Ascending aorta (tissue), 2 donors: ENCODE data around the gene HSD17B2. TPM values are rescaled to one million over a fixed set of nuclear protein-coding genes. Genes with fewer than 3 reads are reported as not detected.

ENCODE experiments used
- DNase-seq, 2 donors: peaks; one replicate each; pipeline ENCODE4 v3.0.0-alpha.2; 2019; ENCODE audit warnings: low spot score in 2 of 2
- H3K27ac ChIP-seq, 2 donors: fragments of 200-600 bp; sonication (generic); one replicate each; pipeline ENCODE4 v1.5.1; 2016 to 2017; ENCODE audit warnings: mild to moderate bottlenecking in 1 of 2
- H3K27me3 ChIP-seq: fragments of 200-600 bp; sonication (generic); one replicate; pipeline ENCODE4 v1.5.1; 2017
- H3K36me3 ChIP-seq, 2 donors: fragments of 200-600 bp; sonication (generic); one replicate each; pipeline ENCODE4 v1.5.1; 2016
- H3K4me1 ChIP-seq, 2 donors: fragments of 200-600 bp; sonication (generic); one replicate each; pipeline ENCODE4 v1.5.1; 2016 to 2017; ENCODE audit warnings: mild to moderate bottlenecking in 1 of 2
- H3K4me3 ChIP-seq, 2 donors: fragments of 200-600 bp; sonication (generic); one replicate each; pipeline ENCODE4 v1.5.1; 2016 to 2017; ENCODE audit warnings: mild to moderate bottlenecking in 1 of 2
- H3K9me3 ChIP-seq, 2 donors: fragments of 200-600 bp; sonication (generic); one replicate each; pipeline ENCODE4 v1.5.1; 2016
- CTCF ChIP-seq, 3 experiments: fragments of 200-600 bp in 2 of 3; fragments of 450-650 bp in 1 of 3; sonication (generic) in 2 of 3; IDR thresholded peaks; one replicate each; pipeline ENCODE4 v1.5.1; 2016 to 2019; ENCODE audit warnings: antibody characterized with exemption in 3 of 3, mild to moderate bottlenecking in 1 of 3, moderate library complexity in 1 of 3
- intact Hi-C: fragments of 100-400 bp; cut with DNase I; formaldehyde crosslinking; loops from one replicate; pipeline ENCODE4 v1.15.1; 2023
- total RNA-seq: library from RNA; depleted of rRNA; stranded (reverse); fragments of >200 nt; gene quantifications from one replicate; pipeline ENCODE4 v1.1.0, GENCODE V29; 2016

Gene HSD17B2
- total RNA-seq, 1 donor from 2014 or later = not detected

GRCh38 chr16:82062645-82063058 lies 27.6 kb downstream of the HSD17B2 start:
- intact Hi-C loops = no loop called here
- Histone ChIP-seq H3K27me3 (no peaks in the 10 kb centered on the region), H3K27ac (no peak overlapping the region), H3K4me3 (no peak overlapping the region), H3K9me3 (no peaks in the 10 kb centered on the region), H3K4me1 (no peaks in the 10 kb centered on the region), H3K36me3 (no peaks in the 10 kb centered on the region)
- no peak for TF ChIP-seq CTCF (IDR thresholded peaks at IDR 0.05)
- no peak for DNase-seq

DNA sequence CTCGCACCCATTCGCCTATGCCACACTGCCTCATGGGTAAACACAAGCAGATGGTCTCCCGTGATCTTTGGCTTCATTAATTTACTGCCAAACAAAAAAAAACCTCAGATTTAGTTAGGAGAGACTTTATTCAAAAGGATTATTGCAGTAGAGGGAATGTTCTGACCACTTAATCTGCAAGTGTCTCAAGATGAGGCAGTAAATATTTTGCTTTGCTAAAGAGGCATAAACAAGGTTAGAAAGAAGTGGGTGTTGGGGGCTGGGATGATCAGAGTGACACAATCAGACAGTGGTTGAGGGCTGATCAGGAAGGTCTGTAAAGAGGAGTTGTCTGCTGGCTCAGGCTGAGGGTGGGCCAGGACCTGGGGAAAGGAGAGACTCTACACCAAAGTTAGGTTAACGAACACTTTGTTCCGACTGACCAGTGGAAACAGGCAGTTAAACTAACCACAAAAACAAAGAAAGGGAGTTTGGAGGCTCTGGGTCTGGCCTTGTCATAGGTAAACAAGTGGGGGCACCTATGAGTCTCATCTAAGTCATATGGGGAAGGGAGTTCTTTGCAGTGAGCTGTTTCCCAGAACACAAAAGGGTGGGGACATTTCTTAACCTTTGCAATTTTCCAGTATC lies 28.5 kb downstream of the HSD17B2 start:
- H3K4me3 ChIP-seq = no peak overlapping the region
- H3K36me3 ChIP-seq = no peaks in the 10 kb centered on the region
- no peak overlapping the region for H3K27ac ChIP-seq
- H3K9me3 ChIP-seq = no peaks in the 10 kb centered on the region
- no peaks in the 10 kb centered on the region for H3K4me1 ChIP-seq
- DNase-seq = no peak
- TF ChIP-seq CTCF (IDR thresholded peaks at IDR 0.05) = no peak
- intact Hi-C loops = no loop called here
- H3K27me3 ChIP-seq = no peaks in the 10 kb centered on the region

GRCh38 chr16:82067042-82067803 lies 32.2 kb downstream of the HSD17B2 start:
- no peak for DNase-seq
- no peak for TF ChIP-seq CTCF (IDR thresholded peaks at IDR 0.05)
- Histone ChIP-seq H3K4me1 (no peaks in the 10 kb centered on the region), H3K36me3 (no peaks in the 10 kb centered on the region), H3K27ac (no peak overlapping the region), H3K27me3 (no peaks in the 10 kb centered on the region), H3K4me3 (no peak overlapping the region), H3K9me3 (no peaks in the 10 kb centered on the region)
- intact Hi-C loops = no loop called here

- Histone ChIP-seq H3K27me3 (no peaks in the 10 kb centered on the region), H3K27ac (no peak overlapping the region), H3K9me3 (no peaks in the 10 kb centered on the region), H3K4me1 (no peaks in the 10 kb centered on the region), H3K4me3 (no peak overlapping the region), H3K36me3 (no peaks in the 10 kb centered on the region)
- DNase-seq = no peak
- intact Hi-C loops = no loop called here
- no peak for TF ChIP-seq CTCF (IDR thresholded peaks at IDR 0.05)
Observed at GRCh38 chr16:82067804-82068325, 32.8 kb downstream of the HSD17B2 start.

- Histone ChIP-seq H3K4me1 (no peaks in the 10 kb centered on the region), H3K9me3 (no peaks in the 10 kb centered on the region), H3K4me3 (no peak overlapping the region), H3K27me3 (no peaks in the 10 kb centered on the region), H3K27ac (no peak overlapping the region), H3K36me3 (no peaks in the 10 kb centered on the region)
- no peak for DNase-seq
- no peak for TF ChIP-seq CTCF (IDR thresholded peaks at IDR 0.05)
- intact Hi-C loops = no loop called here
Observed at GRCh38 chr16:82070656-82071369, 35.8 kb downstream of the HSD17B2 start.
